Mucosa of gallbladder (tissue), 1 donor: ENCODE measurements around the gene IQSEC1. TPM values are rescaled to one million over a fixed set of nuclear protein-coding genes. Genes with fewer than 3 reads are reported as not detected.

ENCODE experiments used
- DNase-seq: peaks from one replicate; pipeline ENCODE4 v3.0.0-alpha.2; 2020; ENCODE audit warnings: low spot score
- total RNA-seq: library from RNA; stranded (reverse); gene quantifications from one replicate; pipeline ENCODE4 v1.2.1, GENCODE V29; 2021
- donor health status: DM: no; HTN: no; CAD: no.

Gene IQSEC1
- 49.8 TPM for total RNA-seq

GRCh38 chr3:13073326-13074005 lies at the start of gene IQSEC1:
Gene IQSEC1, minus strand, starts transcription at chr3:13073429. Its CDS starts 415 bp downstream, at chr3:13073014.
- DNase-seq = peak; percentile 48

GRCh38 chr3:13122081-13123012 lies 49.1 kb upstream of the IQSEC1 start:
- DNase-seq = no peak

- DNase-seq = no peak
These were observed 48.3 kb upstream of the IQSEC1 start for GRCh38 chr3:13121553-13122001.

- no peak for DNase-seq
These were observed 47.8 kb upstream of the IQSEC1 start for GRCh38 chr3:13120928-13121552.

- DNase-seq = no peak
These were observed 47.2 kb upstream of the IQSEC1 start for GRCh38 chr3:13120289-13120927.

- DNase-seq = no peak
These were observed 46.4 kb upstream of the IQSEC1 start for GRCh38 chr3:13119471-13120220.

- no peak for DNase-seq
These were observed 43.2 kb upstream of the IQSEC1 start for GRCh38 chr3:13116426-13116825.

- DNase-seq = no peak
These were observed 42.8 kb upstream of the IQSEC1 start for GRCh38 chr3:13115991-13116390.

GRCh38 chr3:13115576-13115910 lies 42.3 kb upstream of the IQSEC1 start:
- DNase-seq = no peak

- DNase-seq = no peak
These were observed 41.8 kb upstream of the IQSEC1 start for GRCh38 chr3:13114811-13115575.

- no peak for DNase-seq
These were observed 40.4 kb upstream of the IQSEC1 start for GRCh38 chr3:13113346-13114330.

GRCh38 chr3:13112521-13113345 lies 39.5 kb upstream of the IQSEC1 start:
- no peak for DNase-seq

- peak; percentile 37 for DNase-seq
These were observed 38.8 kb upstream of the IQSEC1 start for GRCh38 chr3:13111873-13112520.

GRCh38 chr3:13111173-13111872 lies 38.1 kb upstream of the IQSEC1 start:
- peak; percentile 38 for DNase-seq

- DNase-seq = no peak
These were observed 37.5 kb upstream of the IQSEC1 start for GRCh38 chr3:13110678-13111116.

- no peak for DNase-seq
These were observed 36.3 kb upstream of the IQSEC1 start for GRCh38 chr3:13109516-13109915.

- no peak for DNase-seq
These were observed 35.6 kb upstream of the IQSEC1 start for GRCh38 chr3:13108861-13109260.
